GM19395 (cell line): ENCODE measurements around the gene TMEM151B.
A peak's percentile ranks its signal among the peaks of the same experiment; 100 is the strongest.

Experiments
- ATAC-seq: cut with Tn5 transposase; IDR thresholded peaks from one replicate; pipeline ENCODE4 v1.9.1; 2021; ENCODE audit warnings: mild to moderate bottlenecking, moderate library complexity; ENCODE audit not compliant: unreplicated experiment

TMEM151B gene

DNA sequence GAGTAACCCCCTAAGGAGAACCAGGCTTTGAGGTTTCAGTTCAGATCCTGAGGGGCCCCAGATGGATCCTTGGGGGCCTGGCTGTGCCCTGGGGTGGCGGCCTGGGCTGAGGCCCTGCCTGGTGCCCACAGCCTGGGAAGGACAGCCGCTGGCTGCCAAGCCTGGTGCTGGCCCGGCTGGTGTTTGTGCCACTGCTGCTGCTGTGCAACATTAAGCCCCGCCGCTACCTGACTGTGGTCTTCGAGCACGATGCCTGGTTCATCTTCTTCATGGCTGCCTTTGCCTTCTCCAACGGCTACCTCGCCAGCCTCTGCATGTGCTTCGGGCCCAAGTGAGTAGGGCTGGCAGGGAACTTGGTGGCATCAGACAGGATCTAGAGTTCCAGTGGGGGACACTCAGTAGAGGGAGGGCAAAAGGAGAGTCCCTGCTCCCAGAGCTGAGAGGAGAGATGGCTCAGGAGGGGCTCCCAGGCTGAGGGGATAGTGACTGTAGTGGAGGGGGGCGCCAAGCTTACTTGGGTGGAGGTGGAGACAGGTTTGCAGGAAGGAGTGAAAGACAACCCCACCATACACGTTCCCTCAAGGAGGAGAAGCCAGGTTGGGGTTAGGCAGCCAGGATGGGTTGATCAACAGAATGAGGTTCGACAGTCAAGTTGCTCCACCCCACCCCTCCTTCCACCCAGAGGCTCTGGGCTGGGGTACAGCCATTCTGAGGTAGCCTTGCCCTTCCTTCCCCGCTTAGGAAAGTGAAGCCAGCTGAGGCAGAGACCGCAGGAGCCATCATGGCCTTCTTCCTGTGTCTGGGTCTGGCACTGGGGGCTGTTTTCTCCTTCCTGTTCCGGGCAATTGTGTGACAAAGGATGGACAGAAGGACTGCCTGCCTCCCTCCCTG, 37.3 kb upstream of the TMEM151B start:
- ATAC-seq: no peak

DNA sequence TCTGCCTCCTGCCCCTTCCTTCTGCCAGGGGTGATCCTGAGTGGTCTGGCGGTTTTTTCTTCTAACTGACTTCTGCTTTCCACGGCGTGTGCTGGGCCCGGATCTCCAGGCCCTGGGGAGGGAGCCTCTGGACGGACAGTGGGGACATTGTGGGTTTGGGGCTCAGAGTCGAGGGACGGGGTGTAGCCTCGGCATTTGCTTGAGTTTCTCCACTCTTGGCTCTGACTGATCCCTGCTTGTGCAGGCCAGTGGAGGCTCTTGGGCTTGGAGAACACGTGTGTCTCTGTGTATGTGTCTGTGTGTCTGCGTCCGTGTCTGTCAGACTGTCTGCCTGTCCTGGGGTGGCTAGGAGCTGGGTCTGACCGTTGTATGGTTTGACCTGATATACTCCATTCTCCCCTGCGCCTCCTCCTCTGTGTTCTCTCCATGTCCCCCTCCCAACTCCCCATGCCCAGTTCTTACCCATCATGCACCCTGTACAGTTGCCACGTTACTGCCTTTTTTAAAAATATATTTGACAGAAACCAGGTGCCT, 36.6 kb upstream of the TMEM151B start:
- ATAC-seq: no peak

DNA sequence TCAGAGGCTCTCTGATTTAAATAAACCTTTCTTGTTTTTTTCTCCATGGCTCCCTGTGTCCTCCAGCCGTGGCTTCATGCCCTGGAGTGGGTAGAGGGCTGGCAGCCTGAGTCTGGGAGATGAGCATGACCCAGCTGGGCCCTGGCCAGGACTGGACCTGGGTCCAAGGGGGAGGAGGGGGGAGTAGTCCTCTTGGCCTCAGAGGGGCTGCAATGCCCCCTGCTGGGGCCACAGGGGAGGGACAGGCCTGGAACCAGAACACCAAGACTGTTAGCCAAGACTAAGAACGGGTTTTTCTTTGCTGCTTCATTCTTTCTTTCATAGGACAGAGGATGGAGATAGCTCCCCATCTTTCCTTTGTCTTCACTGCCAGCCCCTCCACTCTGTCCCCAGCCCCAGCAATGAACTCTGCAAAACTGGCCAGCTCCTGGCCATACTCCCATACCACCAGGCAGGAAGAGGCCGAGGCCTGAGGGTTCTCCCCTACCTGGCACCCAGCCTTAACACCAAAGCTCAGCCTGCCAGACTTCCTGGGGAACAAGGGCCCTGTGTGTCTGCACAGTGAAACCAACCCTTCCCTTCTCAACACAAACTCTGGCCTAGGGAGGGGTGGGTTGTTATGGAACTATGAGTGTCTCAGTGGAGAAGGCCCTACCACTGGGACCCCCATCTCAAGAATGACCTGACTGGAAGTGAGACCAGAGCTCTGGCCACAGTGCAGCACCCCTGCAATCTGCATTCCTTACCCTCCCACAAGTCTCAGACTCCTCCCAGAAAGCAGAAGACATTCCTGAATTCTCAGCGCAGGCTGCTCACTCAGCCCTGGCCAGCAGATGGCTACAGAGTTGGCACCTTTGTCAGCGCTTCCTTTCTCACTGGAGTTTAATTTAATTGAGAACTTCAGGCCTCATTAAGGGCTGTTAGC, 35.9 kb upstream of the TMEM151B start:
- ATAC-seq: no peak

DNA sequence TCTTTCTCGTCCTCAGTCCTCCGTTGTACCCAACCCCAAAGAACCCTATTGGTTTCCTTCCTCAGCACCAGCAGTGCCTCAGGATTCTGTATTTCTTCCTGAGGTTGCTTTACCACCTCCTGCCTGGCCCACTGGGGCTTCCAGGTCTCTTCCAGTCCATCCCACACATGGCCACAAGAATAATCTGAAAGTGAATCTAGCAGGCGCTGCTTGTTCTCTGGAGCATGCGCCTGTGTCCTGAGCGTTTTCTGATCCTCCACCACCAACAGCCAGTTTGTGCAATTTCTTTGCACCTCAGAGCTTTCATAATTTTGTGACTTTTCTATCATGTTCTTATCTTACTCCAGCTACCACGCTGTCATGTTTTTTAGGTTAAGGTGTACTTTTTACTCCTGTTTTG, 35.0 kb upstream of the TMEM151B start:
- no peak for ATAC-seq

DNA sequence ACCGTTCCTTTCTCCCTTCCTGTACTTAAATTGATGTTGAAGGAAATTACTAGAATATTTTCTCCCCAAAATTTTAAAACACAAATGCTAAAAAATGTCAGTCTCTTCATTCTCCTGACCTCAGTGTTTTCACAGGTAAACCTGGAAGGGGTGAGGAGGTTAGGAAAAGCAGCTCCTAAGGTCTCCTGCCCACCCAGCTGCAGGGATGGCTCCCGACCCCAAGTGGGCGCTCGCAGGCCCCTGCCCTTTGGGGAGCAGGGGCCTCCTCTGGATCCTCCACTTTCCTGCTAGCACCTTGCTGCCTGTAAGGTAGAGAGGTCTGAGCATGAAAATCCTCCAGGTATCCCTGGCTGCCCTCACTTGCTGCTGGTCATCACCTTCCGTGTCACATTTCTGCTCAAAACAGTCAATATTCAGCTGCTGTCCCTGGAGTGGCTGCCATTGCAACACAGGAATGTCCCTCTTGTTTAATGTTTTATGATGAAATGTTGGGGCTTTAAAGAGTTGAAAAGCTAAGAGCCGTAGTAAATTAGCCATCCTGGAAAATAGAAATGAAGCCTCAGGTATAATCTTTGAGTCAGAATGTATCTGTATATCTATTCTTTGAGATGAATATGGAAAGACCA, 34.2 kb upstream of the TMEM151B start:
- ATAC-seq: no peak

DNA sequence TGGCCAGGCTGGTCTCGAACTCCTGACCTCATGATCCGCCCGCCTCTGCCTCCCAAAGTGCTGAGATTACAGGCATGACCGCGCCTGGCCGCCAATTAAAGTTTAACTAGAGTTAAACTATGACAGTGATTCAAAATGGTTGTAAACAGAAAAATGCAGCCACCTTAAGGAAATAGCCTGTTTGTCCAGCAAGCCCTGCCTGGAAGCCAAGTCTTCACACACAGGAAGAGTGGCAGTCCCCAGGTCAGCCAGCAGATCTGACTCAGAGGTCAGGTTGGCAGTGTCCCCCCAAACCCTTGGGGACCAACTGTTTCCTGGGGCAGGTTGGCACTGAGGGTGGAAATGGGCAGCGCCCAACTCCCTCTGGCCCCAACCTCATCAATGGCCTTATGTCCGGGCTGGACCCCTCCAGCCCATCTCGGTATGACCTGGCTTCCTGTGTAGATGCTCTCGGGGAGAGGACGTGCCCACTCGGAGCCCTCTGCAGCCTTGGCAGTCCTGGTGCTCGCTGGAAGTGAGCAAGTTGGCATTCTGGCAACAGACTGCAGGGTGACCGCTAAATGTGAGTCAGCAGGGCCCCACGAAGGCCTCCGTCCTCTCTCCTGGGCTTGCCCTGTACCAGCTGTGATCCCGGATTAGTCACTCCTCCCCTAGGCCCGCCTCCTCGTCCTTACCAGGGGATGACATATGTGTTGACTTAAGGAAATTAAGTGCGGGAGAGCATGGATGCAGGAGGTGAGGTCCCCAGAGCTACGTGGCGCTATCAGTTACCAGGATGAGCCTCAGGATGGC, 33.0 kb upstream of the TMEM151B start:
- ATAC-seq: peak; percentile 63

DNA sequence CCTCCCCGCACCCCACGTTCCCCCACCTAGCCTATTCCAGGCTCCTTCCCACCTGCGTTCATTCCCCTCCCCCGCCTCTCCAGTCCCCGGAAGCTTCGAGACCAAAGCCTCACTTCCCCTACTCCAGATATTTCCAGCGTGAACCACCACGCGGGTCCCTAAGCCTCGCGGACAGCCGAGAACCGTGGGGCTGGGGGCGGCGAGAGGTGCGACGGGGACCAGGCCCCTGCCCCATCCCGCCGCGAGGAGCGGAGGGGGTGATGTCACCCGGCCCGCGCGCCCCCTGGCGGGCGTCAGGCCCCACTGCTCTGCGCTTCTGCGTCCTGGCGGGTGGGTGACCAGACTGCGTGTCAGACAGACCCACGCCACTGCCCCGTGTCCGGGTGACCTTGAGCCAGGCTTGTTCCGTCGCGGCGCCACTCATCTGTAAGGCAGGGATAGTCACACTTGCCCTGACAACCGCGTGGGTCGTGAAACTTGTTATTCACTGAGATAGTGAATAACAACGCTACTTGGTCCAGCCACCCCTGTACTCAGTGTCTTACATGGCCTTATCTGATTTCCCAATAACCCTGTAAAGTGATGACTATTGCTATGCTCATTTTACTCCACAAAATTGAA, 32.3 kb upstream of the TMEM151B start:
- ATAC-seq: peak; percentile 85

DNA sequence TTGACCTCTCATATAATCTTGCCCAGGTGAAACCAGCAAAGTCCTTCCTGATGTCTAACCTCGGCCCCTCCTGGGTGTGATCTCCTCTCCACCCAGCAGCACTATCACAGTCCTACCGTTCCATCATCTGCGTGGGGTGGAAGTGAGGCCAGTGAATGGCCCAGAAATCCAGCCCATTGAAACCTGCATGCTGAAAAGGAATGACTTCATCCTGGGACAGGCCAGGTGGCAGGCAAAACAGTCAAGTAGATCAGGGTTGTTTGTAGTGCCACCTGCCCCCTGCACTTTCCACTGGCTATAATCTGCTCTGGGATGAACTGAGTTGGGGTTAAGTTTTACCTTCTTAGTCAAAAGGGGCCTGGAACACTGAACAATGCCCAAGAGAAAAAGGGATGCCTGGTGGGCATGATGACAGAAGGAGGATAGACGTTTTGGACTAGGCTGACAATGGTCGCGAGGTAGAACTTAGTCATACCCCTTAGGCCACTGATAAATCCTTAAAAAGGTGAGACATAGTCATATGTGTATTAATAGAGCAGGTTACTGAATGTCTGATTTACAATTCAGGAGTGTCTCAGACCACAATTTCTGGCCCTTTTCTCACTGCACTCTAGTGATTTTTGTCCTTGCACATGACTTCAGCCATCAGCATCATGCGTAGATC, 31.4 kb upstream of the TMEM151B start:
- no peak for ATAC-seq

DNA sequence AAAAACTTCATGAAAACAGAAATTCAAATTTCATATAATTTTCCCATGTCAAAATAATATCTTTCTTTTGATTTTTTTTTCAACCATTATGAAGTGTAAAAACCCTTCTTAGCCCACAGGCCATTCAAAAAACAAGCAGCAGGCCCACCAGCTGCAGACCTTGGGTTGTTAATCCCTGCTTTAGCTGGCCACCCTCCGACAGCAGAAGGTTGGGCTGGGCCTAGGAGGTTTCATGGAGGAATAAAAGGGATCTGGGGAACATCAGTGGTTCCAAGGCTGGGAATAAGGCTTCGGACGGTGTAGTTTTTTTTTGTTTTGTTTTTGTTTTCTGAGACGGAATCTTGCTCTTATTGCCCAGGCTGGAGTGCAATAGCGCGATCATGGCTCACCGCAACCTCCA, 26.9 kb upstream of the TMEM151B start:
- ATAC-seq: no peak

DNA sequence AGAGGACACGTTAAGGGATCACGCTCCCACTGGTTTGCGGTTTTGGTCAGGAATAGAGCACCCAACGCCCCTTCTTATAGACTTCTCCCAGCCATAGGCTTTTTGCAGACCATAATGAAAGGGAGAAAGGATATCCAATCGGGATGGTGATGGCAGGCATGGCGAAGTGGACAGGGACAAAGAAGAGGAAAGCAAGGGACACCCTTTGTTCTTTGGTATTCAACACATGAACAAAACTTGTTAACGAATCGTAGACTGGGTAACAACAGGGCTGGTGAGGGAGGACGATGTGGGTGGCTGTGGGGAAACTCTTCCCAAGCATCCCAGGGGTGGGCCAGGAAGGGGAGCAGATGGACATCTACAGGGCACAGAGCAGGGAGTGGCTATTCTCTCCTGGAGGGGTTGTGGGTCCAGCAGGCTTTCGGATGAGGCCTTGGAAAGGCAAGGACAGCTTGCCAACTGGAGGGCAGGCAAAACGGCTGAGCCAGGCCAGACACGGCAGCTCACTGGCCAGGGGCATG, 24.8 kb upstream of the TMEM151B start:
- ATAC-seq: no peak

DNA sequence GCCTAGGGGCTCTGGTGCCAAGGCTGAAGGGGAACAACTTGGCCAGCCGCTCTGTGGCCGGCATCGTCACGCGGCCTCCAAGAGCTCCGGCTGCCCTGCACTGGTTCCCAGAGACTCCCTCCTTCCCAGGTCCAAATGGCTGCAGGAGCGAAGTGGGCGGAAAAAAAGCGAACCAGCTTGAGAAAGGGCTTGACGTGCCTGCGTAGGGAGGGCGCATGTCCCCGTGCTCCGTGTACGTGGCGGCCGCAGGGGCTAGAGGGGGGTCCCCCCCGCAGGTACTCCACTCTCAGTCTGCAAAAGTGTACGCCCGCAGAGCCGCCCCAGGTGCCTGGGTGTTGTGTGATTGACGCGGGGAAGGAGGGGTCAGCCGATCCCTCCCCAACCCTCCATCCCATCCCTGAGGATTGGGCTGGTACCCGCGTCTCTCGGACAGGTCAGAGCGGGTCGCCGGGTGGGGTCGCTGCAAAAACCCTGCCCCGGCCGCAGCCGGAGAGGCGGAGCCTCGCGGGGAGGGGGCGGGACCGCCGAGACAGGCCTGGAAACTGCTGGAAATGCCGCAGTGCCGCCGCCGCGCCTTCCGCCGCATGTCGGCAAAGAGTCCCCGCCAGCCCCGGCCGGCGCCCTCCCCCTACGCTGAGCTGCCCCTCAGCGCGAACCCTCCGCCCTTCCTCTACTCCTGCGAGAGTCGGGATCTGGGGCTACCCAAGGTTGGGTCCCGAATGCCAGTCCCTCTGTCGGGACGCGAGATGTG, 24.2 kb upstream of the TMEM151B start:
- peak; percentile 50 for ATAC-seq

DNA sequence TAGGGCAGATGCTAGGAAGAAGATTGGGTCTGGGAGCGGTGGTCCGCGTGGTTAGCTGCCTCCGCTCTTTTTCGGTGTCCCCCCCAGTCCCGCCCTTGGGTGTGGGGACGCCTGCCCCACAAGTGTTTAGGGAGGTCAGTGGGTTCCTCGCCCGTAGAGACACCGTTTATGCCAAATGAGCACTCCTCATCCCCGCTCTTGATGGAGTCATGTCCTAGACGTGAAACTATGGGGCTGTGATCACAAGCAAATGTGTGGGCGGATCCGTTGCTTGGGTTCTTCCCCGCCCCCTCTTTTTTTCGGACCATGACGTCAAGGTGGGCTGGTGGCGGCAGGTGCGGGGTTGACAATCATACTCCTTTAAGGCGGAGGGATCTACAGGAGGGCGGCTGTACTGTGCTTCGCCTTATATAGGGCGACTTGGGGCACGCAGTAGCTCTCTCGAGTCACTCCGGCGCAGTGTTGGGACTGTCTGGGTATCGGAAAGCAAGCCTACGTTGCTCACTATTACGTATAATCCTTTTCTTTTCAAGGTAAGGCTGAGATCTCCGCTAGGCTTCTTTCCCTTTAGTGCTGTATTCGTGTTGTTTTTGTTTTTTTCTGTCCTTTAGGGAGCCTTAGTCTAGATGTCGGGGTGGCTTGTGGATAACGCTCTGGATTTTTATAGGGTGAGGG, 23.4 kb upstream of the TMEM151B start, which contains the start of gene HSP90AB1:
Gene HSP90AB1, plus strand, starts transcription at position 439 of the 675 bp plus-strand sequence. CDS start 1,529 bp downstream, outside the sequence.
- peak; percentile 66 for ATAC-seq

DNA sequence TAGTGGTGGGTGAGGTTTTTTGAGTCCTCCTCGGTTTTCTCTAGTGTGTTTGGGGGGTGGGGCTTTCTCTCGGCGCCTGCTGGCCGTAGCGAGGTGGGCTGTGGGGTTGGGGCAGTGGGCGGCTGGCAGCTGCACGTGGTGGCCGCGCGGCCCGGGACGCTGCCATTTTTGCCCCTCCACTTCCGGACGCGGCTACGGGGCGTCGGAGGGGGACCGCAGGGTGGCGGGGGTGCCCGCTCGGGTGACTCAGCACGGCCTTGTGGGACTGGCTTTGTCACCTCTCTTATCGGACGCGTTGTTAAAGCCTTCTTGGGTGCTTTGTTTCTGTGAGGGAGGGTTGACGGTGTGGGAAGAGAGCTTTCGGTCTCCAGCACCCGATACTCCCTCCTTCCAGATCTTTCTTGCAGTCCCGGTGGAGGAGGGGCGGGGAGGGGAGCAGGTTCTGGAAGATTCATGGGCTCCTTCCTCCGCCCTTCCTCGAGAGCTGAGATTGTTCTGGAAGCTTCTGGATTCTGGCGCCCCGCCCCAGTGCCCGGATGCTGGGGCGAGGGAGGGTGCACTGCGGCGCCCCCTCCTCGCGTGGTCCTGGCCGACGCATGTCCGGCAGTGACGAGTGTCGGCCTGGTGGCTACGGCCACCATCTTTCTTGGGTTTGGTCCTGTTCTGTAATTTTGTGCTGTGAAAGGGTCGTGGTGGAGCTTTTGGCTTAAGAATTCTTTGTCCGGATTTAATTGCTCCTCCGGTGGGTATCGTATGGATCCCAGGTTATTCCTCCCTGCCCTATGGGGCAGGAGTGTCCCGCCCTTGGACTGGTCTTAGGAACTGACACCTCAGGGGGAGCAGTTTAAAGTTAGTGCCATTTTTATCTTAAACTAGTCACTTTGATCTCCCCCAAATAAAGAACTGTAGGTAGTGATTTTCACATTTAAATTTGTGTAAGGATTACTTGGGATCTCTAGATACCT, 22.6 kb upstream of the TMEM151B start:
- peak; percentile 36 for ATAC-seq

DNA sequence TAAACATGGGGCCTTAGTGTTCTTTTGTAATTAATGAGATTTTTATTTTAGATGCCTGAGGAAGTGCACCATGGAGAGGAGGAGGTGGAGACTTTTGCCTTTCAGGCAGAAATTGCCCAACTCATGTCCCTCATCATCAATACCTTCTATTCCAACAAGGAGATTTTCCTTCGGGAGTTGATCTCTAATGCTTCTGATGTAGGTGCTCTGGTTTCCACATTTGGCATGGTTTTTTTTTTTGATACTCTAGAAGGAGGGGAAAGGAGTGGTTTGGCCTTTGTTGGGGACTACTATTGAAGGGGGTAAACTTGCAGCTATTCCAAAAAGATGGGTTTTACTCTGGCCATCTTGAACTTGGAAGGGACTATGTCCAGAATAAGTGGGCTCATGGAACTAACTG, 21.7 kb upstream of the TMEM151B start:
- no peak for ATAC-seq

DNA sequence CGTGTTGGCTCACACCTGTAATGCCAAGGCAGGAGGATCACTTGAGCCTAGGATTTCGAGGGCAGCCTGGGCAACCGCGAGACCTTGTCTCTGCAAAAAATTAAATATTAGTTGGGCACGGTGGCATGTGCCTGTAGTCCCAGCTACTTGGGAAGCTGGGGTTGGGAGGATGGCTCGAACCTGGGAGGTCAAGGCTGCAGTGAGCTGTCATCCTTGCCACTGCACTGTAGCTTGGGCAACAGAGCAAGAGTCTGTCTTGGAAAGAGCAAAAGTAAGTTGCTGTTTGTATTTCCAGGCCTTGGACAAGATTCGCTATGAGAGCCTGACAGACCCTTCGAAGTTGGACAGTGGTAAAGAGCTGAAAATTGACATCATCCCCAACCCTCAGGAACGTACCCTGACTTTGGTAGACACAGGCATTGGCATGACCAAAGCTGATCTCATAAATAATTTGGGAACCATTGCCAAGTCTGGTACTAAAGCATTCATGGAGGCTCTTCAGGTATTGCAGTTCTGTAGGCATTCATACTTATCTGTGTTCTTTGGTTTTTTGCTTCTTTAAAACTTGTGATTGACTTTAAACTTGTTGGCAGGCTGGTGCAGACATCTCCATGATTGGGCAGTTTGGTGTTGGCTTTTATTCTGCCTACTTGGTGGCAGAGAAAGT, 21.0 kb upstream of the TMEM151B start:
- no peak for ATAC-seq
